NCI-H2081 (cell line): ENCODE results near the gene MUC2.

Source experiments
- DNase-seq, 2 experiments: peaks; one replicate each; lab custom pipeline; 2025; lab: John Stamatoyannopoulos, UW

MUC2 gene

GRCh38 chr11:1072116-1072820, 2.4 kb upstream of the MUC2 start:
- DNase-seq = no peak

- no peak for DNase-seq
Observed at GRCh38 chr11:1072821-1073231, 1.8 kb upstream of the MUC2 start.

- DNase-seq = no peak
Observed at GRCh38 chr11:1073261-1073724, 1.4 kb upstream of the MUC2 start.

GRCh38 chr11:1073851-1074243, 827 bp upstream of the MUC2 start:
- DNase-seq = no peak

GRCh38 chr11:1075341-1075911, 752 bp downstream of the MUC2 start:
- DNase-seq = no peak

GRCh38 chr11:1076061-1076665, 1.5 kb downstream of the MUC2 start:
- no peak for DNase-seq

GRCh38 chr11:1077033-1077416, 2.4 kb downstream of the MUC2 start:
- no peak for DNase-seq

GRCh38 chr11:1077417-1078119, 2.9 kb downstream of the MUC2 start:
- DNase-seq = no peak

GRCh38 chr11:1078191-1078601, 3.5 kb downstream of the MUC2 start:
- DNase-seq = no peak

- no peak for DNase-seq
Observed at GRCh38 chr11:1081601-1082311, 7.1 kb downstream of the MUC2 start.

- no peak for DNase-seq
Observed at GRCh38 chr11:1082346-1082727, 7.7 kb downstream of the MUC2 start.

- DNase-seq = no peak
Observed at GRCh38 chr11:1082728-1083620, 8.3 kb downstream of the MUC2 start.

- no peak for DNase-seq
Observed at GRCh38 chr11:1083621-1084551, 9.2 kb downstream of the MUC2 start.

- no peak for DNase-seq
Observed at GRCh38 chr11:1084561-1085439, 10.1 kb downstream of the MUC2 start.

GRCh38 chr11:1085440-1086170, 10.9 kb downstream of the MUC2 start:
- no peak for DNase-seq

GRCh38 chr11:1086171-1087102, 11.8 kb downstream of the MUC2 start:
- DNase-seq = no peak

GRCh38 chr11:1087279-1087960, 12.7 kb downstream of the MUC2 start:
- no peak for DNase-seq
